Trophoblast cell (in vitro differentiated cells and primary cell): ENCODE results near the gene MYB.

ENCODE experiments used
- DNase-seq, 2 donors: peaks; one replicate each; pipeline ENCODE4 v3.0.0-alpha.2; 2016
- H2AFZ ChIP-seq: 2 replicates; pipeline ENCODE4 v1.6.1; 2013; ENCODE audit warnings: low read length, moderate library complexity, mild to moderate bottlenecking; ENCODE audit not compliant: insufficient read depth, poor library complexity
- H2AK5ac ChIP-seq: 2 replicates; pipeline ENCODE4 v1.6.1; 2013; ENCODE audit warnings: mild to moderate bottlenecking, low read length
- H2BK120ac ChIP-seq: 2 replicates; pipeline ENCODE4 v1.6.1; 2013; ENCODE audit warnings: low read length, mild to moderate bottlenecking, moderate library complexity; ENCODE audit not compliant: insufficient read depth, poor library complexity
- H2BK12ac ChIP-seq: 2 replicates; pipeline ENCODE4 v1.6.1; 2013; ENCODE audit warnings: mild to moderate bottlenecking, low read length, moderate library complexity
- H2BK5ac ChIP-seq: 2 replicates; pipeline ENCODE4 v1.6.1; 2013; ENCODE audit warnings: low read length, low read depth, moderate library complexity, mild to moderate bottlenecking; ENCODE audit not compliant: poor library complexity
- H3K14ac ChIP-seq: 2 replicates; pipeline ENCODE4 v1.6.1; 2013; ENCODE audit warnings: mild to moderate bottlenecking, low read length
- H3K18ac ChIP-seq: 2 replicates; pipeline ENCODE4 v1.6.1; 2013; ENCODE audit warnings: mild to moderate bottlenecking, low read length
- H3K23ac ChIP-seq: 2 replicates; pipeline ENCODE4 v1.6.1; 2013; ENCODE audit warnings: low read length
- H3K27ac ChIP-seq: 2 replicates; pipeline ENCODE4 v1.5.1; 2013; ENCODE audit warnings: low read depth, mild to moderate bottlenecking, inconsistent platforms, low read length, moderate library complexity
- H3K27me3 ChIP-seq: 2 replicates; pipeline ENCODE4 v1.6.1; 2013; ENCODE audit warnings: inconsistent platforms, mild to moderate bottlenecking, low read length, moderate library complexity; ENCODE audit not compliant: insufficient read depth
- H3K36me3 ChIP-seq, 2 experiments: 1 replicate in 1 of 2; 2 replicates in 1 of 2; pipeline ENCODE4 v1.6.1; 2013; ENCODE audit warnings: low read length in 2 of 2, mild to moderate bottlenecking in 2 of 2, moderate library complexity in 1 of 2; ENCODE audit not compliant: insufficient read depth in 2 of 2, control insufficient read depth in 1 of 2
- H3K4ac ChIP-seq: 2 replicates; pipeline ENCODE4 v1.6.1; 2013; ENCODE audit warnings: low read depth, mild to moderate bottlenecking, low read length, moderate library complexity
- H3K4me1 ChIP-seq, 2 experiments: 1 replicate in 1 of 2; 2 replicates in 1 of 2; pipeline ENCODE4 v1.6.1; 2013; ENCODE audit warnings: low read length in 2 of 2, mild to moderate bottlenecking in 2 of 2, moderate library complexity in 1 of 2; ENCODE audit not compliant: insufficient read depth in 2 of 2, control insufficient read depth in 1 of 2
- H3K4me2 ChIP-seq: 2 replicates; pipeline ENCODE4 v1.6.1; 2013; ENCODE audit warnings: inconsistent platforms, mild to moderate bottlenecking, low read length, moderate library complexity
- H3K4me3 ChIP-seq: 2 replicates; pipeline ENCODE4 v1.5.1; 2013; ENCODE audit warnings: mild to moderate bottlenecking, low read depth, low read length, inconsistent platforms
- H3K79me1 ChIP-seq: one replicate; pipeline ENCODE4 v1.6.1; 2013; ENCODE audit warnings: low read length
- H3K79me2 ChIP-seq: 2 replicates; pipeline ENCODE4 v1.6.1; 2013; ENCODE audit warnings: low read length, mild to moderate bottlenecking; ENCODE audit not compliant: control insufficient read depth, insufficient read depth, poor library complexity
- H3K9ac ChIP-seq: 2 replicates; pipeline ENCODE4 v1.6.1; 2013; ENCODE audit warnings: mild to moderate bottlenecking, low read length
- H3K9me3 ChIP-seq: 2 replicates; pipeline ENCODE4 v1.6.1; 2013; ENCODE audit warnings: low read depth, mild to moderate bottlenecking, control low read depth, inconsistent platforms, low read length; ENCODE audit not compliant: insufficient read depth
- H4K12ac ChIP-seq: 2 replicates; pipeline ENCODE4 v1.6.1; 2013; ENCODE audit warnings: low read depth, mild to moderate bottlenecking, low read length, moderate library complexity
- H4K8ac ChIP-seq: 2 replicates; pipeline ENCODE4 v1.6.1; 2013; ENCODE audit warnings: low read depth, mild to moderate bottlenecking, low read length, moderate library complexity
- H4K91ac ChIP-seq: one replicate; pipeline ENCODE4 v1.6.1; 2013; ENCODE audit warnings: low read depth, mild to moderate bottlenecking, low read length, moderate library complexity
- whole genome bisulfite sequencing: extraction: QIAGEN DNeasy Blood & Tissue Kit; methylation state at CpG from one replicate; pipeline ENCODE4 v1.1.7; 2013; ENCODE audit warnings: missing lambda C conversion rate; ENCODE audit not compliant: insufficient read length, insufficient coverage; ENCODE audit errors: extremely low coverage; 5-methylcytosine and 5-hydroxymethylcytosine counted together

MYB gene

GRCh38 chr6:135173989-135174484 is 7.1 kb upstream of the MYB start:
- no peaks in the 10 kb centered on the region for H3K27me3 ChIP-seq
- no peak overlapping the region for H4K12ac ChIP-seq
- no peak overlapping the region for H2BK12ac ChIP-seq
- H2BK120ac ChIP-seq: no peak overlapping the region
- no peak overlapping the region for H3K4me2 ChIP-seq
- H3K36me3 ChIP-seq: no peaks in the 10 kb centered on the region
- no peak overlapping the region for H3K9ac ChIP-seq
- H4K8ac ChIP-seq: no peak overlapping the region
- H4K91ac ChIP-seq: no peak overlapping the region
- no peak overlapping the region for H3K14ac ChIP-seq
- no peak for DNase-seq
- no peak overlapping the region for H3K18ac ChIP-seq
- no peaks in the 10 kb centered on the region for H3K9me3 ChIP-seq
- H3K79me1 ChIP-seq: no peaks in the 10 kb centered on the region
- no peak overlapping the region for H3K27ac ChIP-seq
- no peaks in the 10 kb centered on the region for H3K4me1 ChIP-seq
- H2BK5ac ChIP-seq: no peak overlapping the region
- H3K4me3 ChIP-seq: no peak overlapping the region
- H3K79me2 ChIP-seq: no peaks in the 10 kb centered on the region
- no peak overlapping the region for H3K23ac ChIP-seq
- no peak overlapping the region for H3K4ac ChIP-seq
- H2AK5ac ChIP-seq: no peak overlapping the region
- H2AFZ ChIP-seq: no peak overlapping the region

GRCh38 chr6:135176058-135176457 is 5.0 kb upstream of the MYB start:
- no peak overlapping the region for H3K4me2 ChIP-seq
- H3K18ac ChIP-seq: no peak overlapping the region
- H2BK120ac ChIP-seq: no peak overlapping the region
- no peak overlapping the region for H3K23ac ChIP-seq
- H4K91ac ChIP-seq: no peak overlapping the region
- no peak overlapping the region for H2BK12ac ChIP-seq
- H4K12ac ChIP-seq: no peak overlapping the region
- no peak overlapping the region for H3K4me3 ChIP-seq
- H3K9ac ChIP-seq: no peak overlapping the region
- H2AFZ ChIP-seq: no peak overlapping the region
- no peak overlapping the region for H3K14ac ChIP-seq
- H3K9me3 ChIP-seq: no peaks in the 10 kb centered on the region
- H3K36me3 ChIP-seq: no peaks in the 10 kb centered on the region
- H3K4me1 ChIP-seq: peaks cover 0 to 2% of the 10 kb centered on the region in 2 experiments
- no peak for DNase-seq
- H3K27me3 ChIP-seq: peaks cover 4% of the 10 kb centered on the region
- H2BK5ac ChIP-seq: no peak overlapping the region
- no peak overlapping the region for H4K8ac ChIP-seq
- H3K79me1 ChIP-seq: no peaks in the 10 kb centered on the region
- H2AK5ac ChIP-seq: no peak overlapping the region
- no peaks in the 10 kb centered on the region for H3K79me2 ChIP-seq
- H3K27ac ChIP-seq: no peak overlapping the region
- H3K4ac ChIP-seq: no peak overlapping the region

GRCh38 chr6:135176464-135176863 is 4.6 kb upstream of the MYB start:
- Histone ChIP-seq H2BK120ac (no peak overlapping the region), H3K4me2 (no peak overlapping the region), H3K27ac (no peak overlapping the region), H3K9me3 (no peaks in the 10 kb centered on the region), H3K79me1 (no peaks in the 10 kb centered on the region), H3K27me3 (peaks cover 5% of the 10 kb centered on the region), H3K4me1 (peaks cover 0 to 2% of the 10 kb centered on the region in 2 experiments), H3K36me3 (no peaks in the 10 kb centered on the region), H3K4ac (no peak overlapping the region), H2AK5ac (no peak overlapping the region), H3K18ac (no peak overlapping the region), H2BK5ac (no peak overlapping the region), H3K14ac (no peak overlapping the region), H4K91ac (no peak overlapping the region), H3K23ac (no peak overlapping the region), H3K79me2 (no peaks in the 10 kb centered on the region), H3K4me3 (no peak overlapping the region), H3K9ac (no peak overlapping the region), H4K8ac (no peak overlapping the region), H2AFZ (no peak overlapping the region), H4K12ac (no peak overlapping the region), H2BK12ac (no peak overlapping the region)
- DNase-seq: no peak
- WGBS: 100% methylated on average over 2 of the region's 6 CpGs

GRCh38 chr6:135179372-135179771 is 1.7 kb upstream of the MYB start:
- H3K9me3 ChIP-seq: peaks cover 4% of the 10 kb centered on the region
- no peak for DNase-seq
- H2BK120ac ChIP-seq: no peak overlapping the region
- H2AK5ac ChIP-seq: no peak overlapping the region
- peaks cover 10 to 16% of the 10 kb centered on the region in 2 experiments for H3K4me1 ChIP-seq
- no peak overlapping the region for H3K14ac ChIP-seq
- H2BK5ac ChIP-seq: no peak overlapping the region
- no peak overlapping the region for H2BK12ac ChIP-seq
- peaks cover 30% of the 10 kb centered on the region for H3K27me3 ChIP-seq
- no peak overlapping the region for H4K12ac ChIP-seq
- H3K23ac ChIP-seq: no peak overlapping the region
- no peak overlapping the region for H3K4ac ChIP-seq
- no peak overlapping the region for H3K27ac ChIP-seq
- H3K4me2 ChIP-seq: no peak overlapping the region
- H3K9ac ChIP-seq: no peak overlapping the region
- H2AFZ ChIP-seq: no peak overlapping the region
- H3K79me2 ChIP-seq: no peaks in the 10 kb centered on the region
- H3K18ac ChIP-seq: no peak overlapping the region
- whole genome bisulfite sequencing: no CpG with 5 or more reads among the region's 2 CpGs
- H4K8ac ChIP-seq: no peak overlapping the region
- H3K4me3 ChIP-seq: no peak overlapping the region
- no peaks in the 10 kb centered on the region for H3K36me3 ChIP-seq
- no peak overlapping the region for H4K91ac ChIP-seq
- H3K79me1 ChIP-seq: no peaks in the 10 kb centered on the region
